ENCODE results near the gene RAX2.

Gene RAX2

DNA sequence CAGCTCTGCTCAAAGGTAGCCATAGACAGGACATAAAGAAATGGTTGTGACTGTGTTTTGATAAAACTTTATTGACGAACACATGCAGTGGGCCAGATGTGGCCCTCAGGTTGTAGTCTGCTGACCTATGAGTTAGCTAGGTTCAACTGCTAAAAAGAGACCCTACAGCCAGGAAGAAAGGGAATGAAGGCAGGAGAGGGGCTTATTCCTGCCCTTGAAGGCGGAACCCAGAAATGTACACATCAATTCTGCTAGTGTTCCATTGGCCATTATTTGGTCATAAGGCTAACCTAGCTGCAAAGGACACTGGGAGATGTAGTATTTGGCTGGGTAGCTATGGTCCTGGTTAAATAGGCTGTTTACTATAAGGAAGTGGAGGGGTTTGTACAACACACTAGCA lies 28.5 kb downstream of the RAX2 start:
- CTCF ChIA-PET: no interaction called here

DNA sequence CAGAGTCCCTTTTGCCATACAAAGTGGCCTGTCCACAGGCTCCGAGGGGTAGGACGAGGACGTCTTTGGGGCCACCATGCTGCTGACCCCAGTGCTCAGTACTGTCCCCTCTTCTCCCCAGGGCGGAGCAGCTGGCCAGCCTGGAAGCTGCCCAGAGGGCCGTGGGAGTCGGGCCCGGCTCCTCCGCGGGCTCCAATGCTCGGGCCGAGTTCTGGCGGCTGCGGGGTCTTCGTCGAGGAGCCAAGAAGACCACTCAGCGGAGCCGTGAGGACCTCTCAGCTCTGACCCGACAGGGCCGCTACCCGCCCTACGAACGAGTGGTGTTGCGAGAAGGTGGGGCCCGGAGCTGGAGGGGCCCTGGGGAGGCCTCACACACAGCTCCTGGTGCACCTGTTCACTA lies 31.6 kb downstream of the RAX2 start:
- ChIA-PET CTCF (interaction anchor here (1.0 to 1.2 kb wide), 2 partner anchors 17 to 21 kb away, joined by 3 read pairs; partner anchors contain the start of gene APBA3), POLR2A (no interaction called here)
- DNase-seq (ENCODE audit: extremely low spot score): no peak
- TF ChIP-seq, protein P1, sequence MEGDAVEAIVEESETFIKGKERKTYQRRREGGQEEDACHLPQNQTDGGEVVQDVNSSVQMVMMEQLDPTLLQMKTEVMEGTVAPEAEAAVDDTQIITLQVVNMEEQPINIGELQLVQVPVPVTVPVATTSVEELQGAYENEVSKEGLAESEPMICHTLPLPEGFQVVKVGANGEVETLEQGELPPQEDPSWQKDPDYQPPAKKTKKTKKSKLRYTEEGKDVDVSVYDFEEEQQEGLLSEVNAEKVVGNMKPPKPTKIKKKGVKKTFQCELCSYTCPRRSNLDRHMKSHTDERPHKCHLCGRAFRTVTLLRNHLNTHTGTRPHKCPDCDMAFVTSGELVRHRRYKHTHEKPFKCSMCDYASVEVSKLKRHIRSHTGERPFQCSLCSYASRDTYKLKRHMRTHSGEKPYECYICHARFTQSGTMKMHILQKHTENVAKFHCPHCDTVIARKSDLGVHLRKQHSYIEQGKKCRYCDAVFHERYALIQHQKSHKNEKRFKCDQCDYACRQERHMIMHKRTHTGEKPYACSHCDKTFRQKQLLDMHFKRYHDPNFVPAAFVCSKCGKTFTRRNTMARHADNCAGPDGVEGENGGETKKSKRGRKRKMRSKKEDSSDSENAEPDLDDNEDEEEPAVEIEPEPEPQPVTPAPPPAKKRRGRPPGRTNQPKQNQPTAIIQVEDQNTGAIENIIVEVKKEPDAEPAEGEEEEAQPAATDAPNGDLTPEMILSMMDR (IDR thresholded peaks at IDR 0.05; ENCODE audit: control extremely low read depth, extremely low read depth, low read depth, missing control alignments): no peak

More for the DNA sequence above, 28.5 kb downstream of the RAX2 start:
- TF ChIP-seq, protein P1 (IDR thresholded peaks at IDR 0.05; ENCODE audit: control extremely low read depth, extremely low read depth, low read depth, missing control alignments): no peak
- POLR2A ChIA-PET: interaction anchor here (0.6 kb wide), 1 partner anchor 50 kb away, joined by 6 read pairs; no protein-coding TSS in a partner anchor
- no peak for DNase-seq (ENCODE audit: extremely low spot score)

DNA sequence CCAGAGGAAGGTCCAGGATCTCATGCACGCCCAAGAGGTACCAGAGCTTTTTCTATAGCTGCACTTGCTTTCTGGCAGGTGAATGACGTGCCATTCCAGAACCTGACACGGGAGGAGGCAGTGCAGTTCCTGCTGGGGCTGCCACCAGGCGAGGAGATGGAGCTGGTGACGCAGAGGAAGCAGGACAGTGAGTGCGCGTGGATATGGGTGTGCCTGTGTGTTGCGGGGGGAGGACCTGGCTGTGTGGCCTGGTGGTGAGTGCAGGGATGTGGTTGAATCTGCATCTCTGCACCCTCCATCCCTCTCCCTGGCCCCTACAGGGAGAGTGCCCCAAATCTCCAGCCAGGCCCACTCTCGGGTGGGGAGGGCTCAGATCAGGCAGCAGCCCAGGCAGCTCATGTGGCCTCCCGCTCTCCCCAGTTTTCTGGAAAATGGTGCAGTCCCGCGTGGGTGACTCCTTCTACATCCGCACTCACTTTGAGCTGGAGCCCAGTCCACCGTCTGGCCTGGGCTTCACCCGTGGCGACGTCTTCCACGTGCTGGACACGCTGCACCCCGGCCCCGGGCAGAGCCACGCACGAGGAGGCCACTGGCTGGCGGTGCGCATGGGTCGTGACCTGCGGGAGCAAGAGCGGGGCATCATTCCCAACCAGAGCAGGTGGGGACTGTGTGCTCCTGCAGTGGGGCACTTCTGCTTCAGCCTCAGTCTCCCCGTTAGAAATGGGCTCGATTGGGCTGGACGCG lies 33.4 kb downstream of the RAX2 start:
- ChIA-PET POLR2A (no interaction called here), CTCF (no interaction called here)
- TF ChIP-seq, protein P1 (IDR thresholded peaks at IDR 0.05; ENCODE audit: control extremely low read depth, extremely low read depth, low read depth, missing control alignments): no peak

DNA sequence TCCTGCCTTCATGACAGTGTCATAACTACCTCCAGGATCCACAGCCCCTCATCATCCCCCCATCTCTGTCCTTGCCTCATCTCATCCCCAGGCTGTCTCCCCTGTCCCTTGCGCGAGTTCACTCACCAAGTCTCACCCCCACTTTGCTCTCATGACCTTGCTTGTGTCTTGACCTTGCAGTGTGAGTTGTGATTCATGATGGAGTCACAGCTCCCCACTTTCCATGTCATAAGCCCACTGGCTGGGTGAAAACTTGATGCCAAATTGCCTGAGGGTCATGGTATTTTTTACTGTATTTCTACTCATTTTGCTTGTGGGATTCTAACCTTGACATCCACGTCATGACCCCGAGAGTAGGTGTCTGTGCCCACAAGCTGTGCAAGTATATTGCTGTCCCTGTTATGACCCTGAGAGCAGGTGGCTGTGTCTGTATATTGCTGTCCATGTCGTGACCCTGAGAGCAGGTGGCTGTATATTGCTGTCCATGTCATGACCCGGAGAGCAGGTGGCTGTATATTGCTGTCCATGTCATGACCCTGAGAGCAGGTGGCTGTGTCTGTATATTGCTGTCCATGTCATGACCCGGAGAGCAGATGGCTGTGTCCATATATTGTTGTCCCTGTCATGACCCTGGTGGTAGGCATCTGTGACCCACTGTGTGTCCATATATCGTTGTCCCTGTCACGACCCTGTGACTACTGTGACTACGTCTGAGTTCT lies 34.4 kb downstream of the RAX2 start:
- TF ChIP-seq, protein P1 (IDR thresholded peaks at IDR 0.05; ENCODE audit: control extremely low read depth, extremely low read depth, low read depth, missing control alignments): no peak
- POLR2A ChIA-PET: no interaction called here
- CTCF ChIA-PET: no interaction called here
- DNase-seq (ENCODE audit: extremely low spot score): no peak

More for the DNA sequence above, 33.4 kb downstream of the RAX2 start:
- DNase-seq (ENCODE audit: extremely low spot score): no peak

DNA sequence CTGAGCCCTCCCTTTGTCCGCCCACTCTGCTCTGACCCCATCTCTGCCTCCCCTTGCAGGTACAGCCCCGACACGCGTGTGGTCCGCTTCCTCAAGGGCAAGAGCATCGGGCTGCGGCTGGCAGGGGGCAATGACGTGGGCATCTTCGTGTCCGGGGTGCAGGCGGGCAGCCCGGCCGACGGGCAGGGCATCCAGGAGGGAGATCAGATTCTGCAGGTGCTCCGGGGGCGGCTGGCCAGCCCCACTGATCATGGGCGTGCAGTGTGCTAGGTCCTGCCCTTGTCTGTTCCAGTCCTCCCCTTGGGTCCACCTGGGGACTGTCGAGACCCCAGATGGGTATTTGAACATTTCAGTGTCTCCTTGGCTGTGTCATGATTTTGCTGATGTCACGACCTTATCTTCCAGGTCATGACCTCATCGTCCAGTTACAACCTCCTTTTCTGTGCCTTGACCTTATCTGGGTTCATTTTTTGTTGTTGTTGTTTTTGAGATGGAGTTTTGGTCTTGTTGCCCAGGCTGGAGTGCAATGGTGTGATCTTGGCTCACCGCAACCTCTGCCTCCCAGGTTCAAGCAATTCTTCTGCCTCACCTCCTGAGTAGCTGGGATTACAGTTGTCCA lies 35.8 kb downstream of the RAX2 start:
- DNase-seq (ENCODE audit: extremely low spot score): no peak
- ChIA-PET POLR2A (no interaction called here), CTCF (interaction anchor here (0.8 kb wide), 1 partner anchor 16 kb away, joined by 3 read pairs; no protein-coding TSS in a partner anchor)
- TF ChIP-seq, protein P1 (IDR thresholded peaks at IDR 0.05; ENCODE audit: control extremely low read depth, extremely low read depth, low read depth, missing control alignments): no peak

DNA sequence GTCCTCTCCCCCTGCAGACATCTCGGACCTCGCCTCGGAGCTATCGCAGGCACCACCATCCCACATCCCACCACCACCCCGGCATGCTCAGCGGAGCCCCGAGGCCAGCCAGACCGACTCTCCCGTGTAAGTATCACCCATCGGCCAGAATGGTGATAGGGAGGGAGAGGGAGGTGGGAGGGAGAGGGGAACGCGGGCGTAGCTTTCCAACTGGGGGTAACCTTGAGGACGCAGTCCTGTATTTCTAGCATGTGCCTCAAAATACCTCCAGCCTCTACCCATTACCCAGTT lies 37.8 kb downstream of the RAX2 start:
- POLR2A ChIA-PET: no interaction called here
- DNase-seq (ENCODE audit: extremely low spot score): no peak
- TF ChIP-seq, protein P1 (IDR thresholded peaks at IDR 0.05; ENCODE audit: control extremely low read depth, extremely low read depth, low read depth, missing control alignments): no peak
- CTCF ChIA-PET: interaction anchor here (1.3 to 2.0 kb wide), 2 partner anchors 14 to 16 kb away, joined by 3 to 5 read pairs; no protein-coding TSS in a partner anchor
